ENCODE measurements around the gene HLX. TPM values are rescaled to one million over a fixed set of nuclear protein-coding genes. Genes with fewer than 3 reads are reported as not detected.

Gene HLX, protein sequence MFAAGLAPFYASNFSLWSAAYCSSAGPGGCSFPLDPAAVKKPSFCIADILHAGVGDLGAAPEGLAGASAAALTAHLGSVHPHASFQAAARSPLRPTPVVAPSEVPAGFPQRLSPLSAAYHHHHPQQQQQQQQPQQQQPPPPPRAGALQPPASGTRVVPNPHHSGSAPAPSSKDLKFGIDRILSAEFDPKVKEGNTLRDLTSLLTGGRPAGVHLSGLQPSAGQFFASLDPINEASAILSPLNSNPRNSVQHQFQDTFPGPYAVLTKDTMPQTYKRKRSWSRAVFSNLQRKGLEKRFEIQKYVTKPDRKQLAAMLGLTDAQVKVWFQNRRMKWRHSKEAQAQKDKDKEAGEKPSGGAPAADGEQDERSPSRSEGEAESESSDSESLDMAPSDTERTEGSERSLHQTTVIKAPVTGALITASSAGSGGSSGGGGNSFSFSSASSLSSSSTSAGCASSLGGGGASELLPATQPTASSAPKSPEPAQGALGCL
- polyA plus RNA-seq (ENCODE audit: low read depth in 6 of 6): 1 to 10 TPM in 4 of 6 donors, under 1 TPM in 1, not detected in 1; 0.92 to 3.5 (median 2.7) TPM

- Mint-ChIP-seq H3K27me3 (peaks cover 8 to 48% (median 19%) of the 10 kb centered on the region in 3 donors), H3K4me1 (peaks cover 45 to 52% (median 45%) of the 10 kb centered on the region in 3 donors), H3K9me3 (no peaks in the 10 kb centered on the region), H3K4me3 (peak within 1 kb of the TSS; percentile 88 to 98 (median 94)), H3K36me3 (peaks cover 0 to 8% of the 10 kb centered on the region in 2 donors), H3K27ac (peak within 1 kb of the TSS; percentile 64 to 95 (median 91))
- DNase-seq (peak; percentile 63), ATAC-seq (ENCODE audit: low read depth in 2 of 2) (peak; percentile 53 to 62)
Observed at GRCh38 chr1:220879076-220879508, at the start of gene HLX. Gene HLX, plus strand, starts transcription at chr1:220879443. Its CDS starts 415 bp downstream, at chr1:220879858.

- H3K27me3 Mint-ChIP-seq: peaks cover 14 to 20% (median 17%) of the 10 kb centered on the region in 3 donors
- no peaks in the 10 kb centered on the region for H3K4me1 Mint-ChIP-seq
- DNase-seq (no peak), ATAC-seq (ENCODE audit: low read depth in 2 of 2) (no peak)
- H3K4me3 Mint-ChIP-seq: no peak overlapping the region
- no peaks in the 10 kb centered on the region for H3K36me3 Mint-ChIP-seq
- no peak overlapping the region for H3K27ac Mint-ChIP-seq
- peaks cover 0 to 12% (median 0%) of the 10 kb centered on the region in 7 donors for H3K9me3 Mint-ChIP-seq
Observed at GRCh38 chr1:220833436-220833835, 45.8 kb upstream of the HLX start.

GRCh38 chr1:220834155-220834870, 44.9 kb upstream of the HLX start:
- Mint-ChIP-seq H3K4me1 (no peaks in the 10 kb centered on the region), H3K27ac (no peak overlapping the region), H3K36me3 (no peaks in the 10 kb centered on the region), H3K4me3 (no peak overlapping the region), H3K27me3 (peaks cover 14 to 17% (median 14%) of the 10 kb centered on the region in 3 donors), H3K9me3 (peaks cover 0 to 12% (median 0%) of the 10 kb centered on the region in 7 donors)
- ATAC-seq (ENCODE audit: low read depth in 2 of 2): no peak
- no peak for DNase-seq

DNA sequence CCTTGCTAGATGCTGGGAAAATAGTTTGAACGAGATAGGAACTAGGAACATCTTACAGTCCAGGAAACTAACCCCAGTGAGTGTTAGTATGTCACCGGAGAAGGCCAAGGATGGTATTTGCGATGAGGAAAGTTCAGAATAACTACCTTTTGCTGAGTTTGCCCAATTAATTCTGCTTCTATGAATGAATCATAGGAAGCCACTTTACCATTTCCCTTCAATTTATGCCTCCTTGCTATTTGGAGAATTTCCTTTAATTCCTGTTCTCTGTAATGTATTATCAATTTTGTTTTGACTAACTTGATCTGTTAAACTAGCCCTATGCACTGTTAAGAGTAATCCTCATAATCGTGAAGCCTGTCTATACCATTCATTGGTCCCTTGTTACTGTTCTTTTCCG, 40.7 kb upstream of the HLX start:
- Mint-ChIP-seq H3K4me3 (no peak overlapping the region), H3K9me3 (no peaks in the 10 kb centered on the region), H3K27ac (no peak overlapping the region), H3K4me1 (no peaks in the 10 kb centered on the region), H3K36me3 (no peaks in the 10 kb centered on the region), H3K27me3 (peaks cover 9 to 23% (median 22%) of the 10 kb centered on the region in 3 donors)
- ATAC-seq (ENCODE audit: low read depth in 2 of 2) (no peak), DNase-seq (no peak)

DNA sequence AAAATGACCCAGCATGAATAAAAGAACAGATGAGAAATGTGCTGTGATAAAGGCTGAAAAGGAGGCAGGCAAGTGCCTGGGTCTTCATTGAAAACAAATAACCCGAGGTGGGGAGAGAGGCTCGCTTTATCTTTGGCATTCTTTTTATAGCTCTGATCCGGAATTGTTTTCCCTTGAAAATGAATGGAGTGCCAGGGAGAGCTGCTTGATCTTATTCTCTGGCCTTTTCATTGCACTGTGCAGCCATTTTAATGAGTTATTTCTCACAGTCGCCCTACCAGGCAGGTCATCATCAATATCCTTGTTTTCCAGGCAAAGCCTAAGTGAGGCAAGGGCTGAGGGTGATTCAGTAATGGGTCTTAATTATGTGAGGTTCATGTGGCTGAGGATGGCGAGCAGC, 39.8 kb upstream of the HLX start:
- ATAC-seq (ENCODE audit: low read depth in 2 of 2) (no peak), DNase-seq (no peak)
- Mint-ChIP-seq H3K27me3 (peaks cover 5 to 14% (median 14%) of the 10 kb centered on the region in 3 donors), H3K9me3 (no peaks in the 10 kb centered on the region), H3K36me3 (no peaks in the 10 kb centered on the region), H3K27ac (no peak overlapping the region), H3K4me1 (no peaks in the 10 kb centered on the region), H3K4me3 (no peak overlapping the region)

DNA sequence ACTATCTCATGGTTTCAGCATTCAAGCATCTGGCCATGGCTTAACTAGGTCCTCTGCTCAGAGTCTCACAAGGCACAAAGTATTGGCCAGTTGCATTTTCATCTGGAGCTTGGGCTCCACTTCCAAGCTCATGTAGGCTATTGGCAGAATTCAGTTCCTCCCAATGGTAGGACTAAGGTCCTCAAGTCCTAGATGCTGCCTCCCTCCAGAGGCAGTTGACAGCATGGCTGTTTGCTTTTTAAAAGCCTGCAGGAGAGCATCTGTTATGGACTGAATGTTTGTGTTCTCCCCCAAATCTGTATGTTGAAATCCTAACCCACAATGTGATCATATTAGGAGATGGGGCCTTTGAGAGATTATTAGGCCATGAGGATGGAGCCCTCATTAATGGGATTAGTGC, 38.0 kb upstream of the HLX start:
- ATAC-seq (ENCODE audit: low read depth in 2 of 2) (no peak), DNase-seq (no peak)
- Mint-ChIP-seq H3K4me3 (no peak overlapping the region), H3K36me3 (no peaks in the 10 kb centered on the region), H3K27me3 (peaks cover 0 to 10% (median 7%) of the 10 kb centered on the region in 3 donors), H3K9me3 (peaks cover 0 to 1% (median 0%) of the 10 kb centered on the region in 7 donors), H3K4me1 (no peaks in the 10 kb centered on the region), H3K27ac (peak overlapping the region in 1 of 6 donors; percentile 10)

- H3K27me3 Mint-ChIP-seq: peaks cover 0 to 10% (median 4%) of the 10 kb centered on the region in 3 donors
- no peaks in the 10 kb centered on the region for H3K4me1 Mint-ChIP-seq
- no peak overlapping the region for H3K4me3 Mint-ChIP-seq
- DNase-seq: no peak
- H3K9me3 Mint-ChIP-seq: peaks cover 0 to 1% (median 0%) of the 10 kb centered on the region in 7 donors
- ATAC-seq (ENCODE audit: low read depth in 2 of 2): no peak
- no peak overlapping the region for H3K27ac Mint-ChIP-seq
- no peaks in the 10 kb centered on the region for H3K36me3 Mint-ChIP-seq
Observed at GRCh38 chr1:220843481-220844011, 35.7 kb upstream of the HLX start.

GRCh38 chr1:220852408-220852807, 26.8 kb upstream of the HLX start:
- ATAC-seq (ENCODE audit: low read depth in 2 of 2) (no peak), DNase-seq (no peak)
- Mint-ChIP-seq H3K27me3 (peaks cover 13 to 24% (median 18%) of the 10 kb centered on the region in 3 donors), H3K4me1 (no peaks in the 10 kb centered on the region), H3K27ac (no peak overlapping the region), H3K4me3 (no peak overlapping the region), H3K9me3 (peaks cover 21 to 59% (median 36%) of the 10 kb centered on the region in 7 donors), H3K36me3 (peaks cover 0 to 33% of the 10 kb centered on the region in 2 donors)

GRCh38 chr1:220872296-220872695, 6.9 kb upstream of the HLX start:
- H3K4me1 Mint-ChIP-seq: peaks cover 12 to 16% (median 12%) of the 10 kb centered on the region in 3 donors
- peaks cover 3 to 19% (median 14%) of the 10 kb centered on the region in 3 donors for H3K27me3 Mint-ChIP-seq
- ATAC-seq (ENCODE audit: low read depth in 2 of 2) (no peak), DNase-seq (no peak)
- peaks cover 0 to 8% (median 5%) of the 10 kb centered on the region in 7 donors for H3K9me3 Mint-ChIP-seq
- H3K36me3 Mint-ChIP-seq: no peaks in the 10 kb centered on the region
- H3K4me3 Mint-ChIP-seq: no peak overlapping the region
- H3K27ac Mint-ChIP-seq: no peak overlapping the region

GRCh38 chr1:220873087-220873486, 6.2 kb upstream of the HLX start:
- Mint-ChIP-seq H3K4me1 (peaks cover 20 to 22% (median 20%) of the 10 kb centered on the region in 3 donors), H3K27ac (no peak overlapping the region), H3K36me3 (no peaks in the 10 kb centered on the region), H3K4me3 (no peak overlapping the region), H3K27me3 (peaks cover 6 to 13% (median 9%) of the 10 kb centered on the region in 3 donors), H3K9me3 (peaks cover 0 to 3% (median 0%) of the 10 kb centered on the region in 7 donors)
- DNase-seq (no peak), ATAC-seq (ENCODE audit: low read depth in 2 of 2) (no peak)

GRCh38 chr1:220873868-220874655, 5.2 kb upstream of the HLX start:
- H3K27ac Mint-ChIP-seq: no peak overlapping the region
- H3K9me3 Mint-ChIP-seq: no peaks in the 10 kb centered on the region
- DNase-seq (peak; percentile 53), ATAC-seq (ENCODE audit: low read depth in 2 of 2) (peak; percentile 19 to 35)
- no peak overlapping the region for H3K4me3 Mint-ChIP-seq
- H3K27me3 Mint-ChIP-seq: peaks cover 9 to 13% (median 9%) of the 10 kb centered on the region in 3 donors
- peaks cover 29 to 30% (median 30%) of the 10 kb centered on the region in 3 donors for H3K4me1 Mint-ChIP-seq
- no peaks in the 10 kb centered on the region for H3K36me3 Mint-ChIP-seq

- Mint-ChIP-seq H3K4me1 (peaks cover 33 to 34% (median 33%) of the 10 kb centered on the region in 3 donors), H3K4me3 (peak overlapping the region in 2 of 8 donors; percentile 27 to 71), H3K27ac (peak overlapping the region in 2 of 6 donors; percentile 14 to 34), H3K27me3 (peaks cover 0 to 16% (median 4%) of the 10 kb centered on the region in 3 donors), H3K36me3 (no peaks in the 10 kb centered on the region), H3K9me3 (no peaks in the 10 kb centered on the region)
- ATAC-seq (ENCODE audit: low read depth in 2 of 2) (no peak), DNase-seq (no peak)
Observed at GRCh38 chr1:220875260-220875659, 4.0 kb upstream of the HLX start.

Data from naive B cell (primary cell).